H9 (cell line): ENCODE measurements around the gene NR2F2. TPM values are rescaled to one million over a fixed set of nuclear protein-coding genes. Genes with fewer than 3 reads are reported as not detected.
A peak's percentile ranks its signal among the peaks of the same experiment; 100 is the strongest.

Source experiments
- DNase-seq: peaks from one replicate; pipeline ENCODE4 v3.0.0-alpha.2; 2017
- H2AFZ ChIP-seq: one replicate; pipeline ENCODE4 v1.6.1; 2013; ENCODE audit warnings: mild to moderate bottlenecking, low read length, control low read depth, moderate library complexity
- H2AK5ac ChIP-seq: 2 replicates; pipeline ENCODE4 v1.6.1; 2013; ENCODE audit warnings: low read length, control low read depth, mixed read lengths; ENCODE audit not compliant: insufficient read length
- H2BK120ac ChIP-seq: one replicate; pipeline ENCODE4 v1.6.1; 2013; ENCODE audit warnings: low read depth, mild to moderate bottlenecking, low read length, control low read depth, inconsistent platforms; ENCODE audit not compliant: poor library complexity, severe bottlenecking
- H2BK12ac ChIP-seq: 2 replicates; pipeline ENCODE4 v1.6.1; 2013; ENCODE audit warnings: low read length, control low read depth, mixed read lengths, low read depth; ENCODE audit not compliant: insufficient read length
- H2BK15ac ChIP-seq: 2 replicates; pipeline ENCODE4 v1.6.1; 2013; ENCODE audit warnings: low read depth, low read length, control low read depth
- H2BK20ac ChIP-seq: one replicate; pipeline ENCODE4 v1.6.1; 2013; ENCODE audit warnings: low read depth, mild to moderate bottlenecking, low read length, control low read depth, inconsistent platforms; ENCODE audit not compliant: poor library complexity, severe bottlenecking
- H2BK5ac ChIP-seq: 2 replicates; pipeline ENCODE4 v1.6.1; 2013; ENCODE audit warnings: low read length, control low read depth, mixed read lengths; ENCODE audit not compliant: insufficient read length
- H3K14ac ChIP-seq: 2 replicates; pipeline ENCODE4 v1.6.1; 2013; ENCODE audit warnings: low read length, control low read depth; ENCODE audit not compliant: insufficient read depth
- H3K18ac ChIP-seq: 2 replicates; pipeline ENCODE4 v1.6.1; 2013; ENCODE audit warnings: low read depth, mild to moderate bottlenecking, mixed read lengths, low read length, control low read depth; ENCODE audit not compliant: insufficient read length
- H3K23ac ChIP-seq: 2 replicates; pipeline ENCODE4 v1.6.1; 2013; ENCODE audit warnings: low read length, control low read depth, mixed read lengths, low read depth; ENCODE audit not compliant: insufficient read length
- H3K23me2 ChIP-seq: 2 replicates; pipeline ENCODE4 v1.6.1; 2013; ENCODE audit warnings: low read depth, mild to moderate bottlenecking, mixed read lengths, low read length, control low read depth; ENCODE audit not compliant: insufficient read length, poor library complexity, severe bottlenecking
- H3K27ac ChIP-seq: 2 replicates; pipeline ENCODE4 v1.5.1; 2013; ENCODE audit warnings: low read length, control low read depth, mixed read lengths, low read depth; ENCODE audit not compliant: insufficient read length
- H3K27me3 ChIP-seq: 2 replicates; pipeline ENCODE4 v1.6.1; 2013; ENCODE audit warnings: low read length, control low read depth, inconsistent platforms; ENCODE audit not compliant: insufficient read depth
- H3K4ac ChIP-seq: 2 replicates; pipeline ENCODE4 v1.6.1; 2013; ENCODE audit warnings: low read depth, mild to moderate bottlenecking, control low read depth, inconsistent platforms, low read length, moderate library complexity
- H3K4me1 ChIP-seq: 2 replicates; pipeline ENCODE4 v1.6.1; 2013; ENCODE audit warnings: low read length, control low read depth, inconsistent platforms; ENCODE audit not compliant: insufficient read depth
- H3K4me2 ChIP-seq: 2 replicates; pipeline ENCODE4 v1.6.1; 2013; ENCODE audit warnings: low read length, control low read depth, mixed read lengths; ENCODE audit not compliant: insufficient read length, insufficient read depth
- H3K56ac ChIP-seq: 2 replicates; pipeline ENCODE4 v1.6.1; 2013; ENCODE audit warnings: low read depth, mild to moderate bottlenecking, mixed read lengths, low read length, control low read depth; ENCODE audit not compliant: insufficient read length
- H3K79me1 ChIP-seq: 2 replicates; pipeline ENCODE4 v1.6.1; 2013; ENCODE audit warnings: low read depth, mild to moderate bottlenecking, moderate library complexity, low read length, control low read depth, inconsistent platforms; ENCODE audit not compliant: insufficient read depth, poor library complexity, severe bottlenecking
- H3K79me2 ChIP-seq: 2 replicates; pipeline ENCODE4 v1.6.1; 2013; ENCODE audit warnings: low read length, control low read depth, inconsistent platforms; ENCODE audit not compliant: insufficient read depth
- H3K9ac ChIP-seq: 2 replicates; pipeline ENCODE4 v1.6.1; 2013; ENCODE audit warnings: low read length, control low read depth, mixed read lengths; ENCODE audit not compliant: insufficient read length; ENCODE audit errors: extremely low read depth
- H3K9me3 ChIP-seq: one replicate; pipeline ENCODE4 v1.6.1; 2013; ENCODE audit warnings: low read depth, low read length, inconsistent platforms; ENCODE audit not compliant: control insufficient read depth
- H3T11ph ChIP-seq: one replicate; pipeline ENCODE4 v1.6.1; 2013; ENCODE audit warnings: mild to moderate bottlenecking, low read length, control low read depth, inconsistent platforms
- H4K20me1 ChIP-seq: one replicate; pipeline ENCODE4 v1.6.1; 2013; ENCODE audit not compliant: control insufficient read depth, insufficient read length, insufficient read depth
- H4K5ac ChIP-seq: 2 replicates; pipeline ENCODE4 v1.6.1; 2013; ENCODE audit warnings: low read depth, mild to moderate bottlenecking, mixed read lengths, low read length, control low read depth; ENCODE audit not compliant: insufficient read length
- H4K8ac ChIP-seq: replicated peaks from 2 replicates; pipeline ENCODE4 v1.6.1; 2013; ENCODE audit warnings: low read length, control low read depth, mixed read lengths, low read depth; ENCODE audit not compliant: insufficient read length
- H4K91ac ChIP-seq: 2 replicates; pipeline ENCODE4 v1.6.1; 2013; ENCODE audit warnings: low read depth, mild to moderate bottlenecking, moderate library complexity, mixed read lengths, low read length, control low read depth; ENCODE audit not compliant: insufficient read length
- H3K27ac Mint-ChIP-seq, 3 experiments: 2 replicates in 2 of 3; 3 replicates in 1 of 3; pipeline ENCODE4 v1.8.0; 2020 to 2021; ENCODE audit warnings: mixed read lengths in 3 of 3, mild to moderate bottlenecking in 1 of 3, moderate library complexity in 1 of 3
- H3K27me3 Mint-ChIP-seq: 2 replicates; pipeline ENCODE4 v1.8.0; 2021; ENCODE audit warnings: low read depth, mild to moderate bottlenecking, moderate library complexity, mixed read lengths
- H3K36me3 Mint-ChIP-seq, 3 experiments: 2 replicates in 2 of 3; 3 replicates in 1 of 3; pipeline ENCODE4 v1.8.0; 2020 to 2021; ENCODE audit warnings: low read depth in 3 of 3, mixed read lengths in 3 of 3; ENCODE audit not compliant: insufficient read depth in 1 of 3
- H3K4me1 Mint-ChIP-seq, 2 experiments: 2 replicates each; pipeline ENCODE4 v1.8.0; 2020; ENCODE audit warnings: mixed read lengths in 2 of 2
- H3K4me3 Mint-ChIP-seq, 2 experiments: 2 replicates in 1 of 2; 3 replicates in 1 of 2; pipeline ENCODE4 v1.8.0; 2020 to 2021; ENCODE audit warnings: mild to moderate bottlenecking in 2 of 2, mixed read lengths in 2 of 2, moderate library complexity in 1 of 2
- H3K9me3 Mint-ChIP-seq, 2 experiments: 2 replicates in 1 of 2; 3 replicates in 1 of 2; pipeline ENCODE4 v1.8.0; 2020; ENCODE audit warnings: mild to moderate bottlenecking in 2 of 2, mixed read lengths in 2 of 2, moderate library complexity in 1 of 2
- CTCF ChIP-seq: fragments of 200-600 bp; sonication (generic); conservative IDR thresholded peaks from 3 replicates; pipeline ENCODE4 v1.8.0; 2021; ENCODE audit warnings: antibody characterized with exemption, mild to moderate bottlenecking
- WGBS: extraction: QIAGEN DNeasy Blood & Tissue Kit; methylation state at CpG from one replicate; pipeline ENCODE4 v1.1.7; 2013; ENCODE audit warnings: missing lambda C conversion rate, low lambda C conversion rate, mixed read lengths; ENCODE audit not compliant: insufficient read length; ENCODE audit errors: extremely low coverage; 5-methylcytosine and 5-hydroxymethylcytosine counted together
- total RNA-seq: library from RNA; stranded (reverse); gene quantifications from 2 replicates; pipeline ENCODE4 v1.2.1, GENCODE V29; 2021

NR2F2 gene
- total RNA-seq, 1 experiment from 2014 or later, result 0.24 TPM

GRCh38 chr15:96331945-96332636, 1.6 kb downstream of the NR2F2 start:
- Mint-ChIP-seq H3K9me3 (peaks cover 2 to 8% of the 10 kb centered on the region in 2 experiments; a peak in 3 of 5 replicates), H3K27me3 (peaks cover 95% of the 10 kb centered on the region), H3K4me3 (peak overlapping the region; percentile 31 to 80), H3K27ac (no peak overlapping the region), H3K4me1 (peaks cover 36 to 70% of the 10 kb centered on the region in 2 experiments), H3K36me3 (no peaks in the 10 kb centered on the region)
- H2BK120ac ChIP-seq, result no peak overlapping the region
- TF ChIP-seq CTCF, result no peak
- peak; percentile 74 for DNase-seq
- no peak overlapping the region for H2BK20ac ChIP-seq
- no peak overlapping the region for H2BK12ac ChIP-seq
- no peak overlapping the region for H3K18ac ChIP-seq
- H3K79me2 ChIP-seq, result no peaks in the 10 kb centered on the region
- H3K79me1 ChIP-seq, result no peaks in the 10 kb centered on the region
- no peak overlapping the region for H3T11ph ChIP-seq
- peaks cover 12% of the 10 kb centered on the region for H3K23me2 ChIP-seq
- H2AFZ ChIP-seq, result no peak overlapping the region
- WGBS, result no CpG with 5 or more reads among the region's 70 CpGs
- no peak overlapping the region for H3K4ac ChIP-seq
- H3K9ac ChIP-seq, result no peak overlapping the region
- H4K8ac ChIP-seq, result no peak overlapping the region
- H3K27me3 ChIP-seq, result peaks cover 82% of the 10 kb centered on the region
- H3K14ac ChIP-seq, result no peak overlapping the region
- no peak overlapping the region for H3K27ac ChIP-seq
- no peak overlapping the region for H4K91ac ChIP-seq
- H3K9me3 ChIP-seq, result no peaks in the 10 kb centered on the region
- H2BK5ac ChIP-seq, result no peak overlapping the region
- no peak overlapping the region for H4K5ac ChIP-seq
- H2AK5ac ChIP-seq, result no peak overlapping the region
- no peak overlapping the region for H3K56ac ChIP-seq
- peaks cover 11% of the 10 kb centered on the region; the same call in 1 of the 2 replicates for H3K4me1 ChIP-seq
- no peaks in the 10 kb centered on the region for H4K20me1 ChIP-seq
- peak overlapping the region; percentile 36 for H3K4me2 ChIP-seq
- H2BK15ac ChIP-seq, result no peak overlapping the region
- no peak overlapping the region for H3K23ac ChIP-seq
